Thoracic aorta (tissue), 2 donors: ENCODE measurements around the gene FBN2. TPM values are rescaled to one million over a fixed set of nuclear protein-coding genes. Genes with fewer than 3 reads are reported as not detected.

Experiments
- ATAC-seq: fragments of 150-250 bp; one replicate; pipeline ENCODE4 v1.8.0; 2017; ENCODE audit warnings: low read depth; ENCODE audit not compliant: insufficient number of reproducible peaks, low FRiP score
- DNase-seq: peaks from one replicate; pipeline ENCODE4 v3.0.0-alpha.2; 2020; ENCODE audit warnings: low spot score
- H3K27ac ChIP-seq, 2 donors: fragments of 200-600 bp; sonication (generic); 1 replicate in 1 of 2; 2 replicates in 1 of 2; pipeline ENCODE4 v1.5.1; 2016; ENCODE audit warnings: mild to moderate bottlenecking in 2 of 2, moderate library complexity in 2 of 2
- H3K27me3 ChIP-seq: fragments of 200-600 bp; sonication (generic); replicated peaks from 2 replicates; pipeline ENCODE4 v1.6.0; 2016; ENCODE audit warnings: mild to moderate bottlenecking; ENCODE audit not compliant: insufficient read depth
- H3K36me3 ChIP-seq: fragments of 200-600 bp; sonication (generic); one replicate; pipeline ENCODE4 v1.5.1; 2016
- H3K4me1 ChIP-seq, 2 donors: fragments of 200-600 bp; sonication (generic); 1 replicate in 1 of 2; 2 replicates in 1 of 2; pipeline versions ENCODE4 v1.5.1 to v1.6.0; 2016; ENCODE audit warnings: low read depth in 2 of 2, mild to moderate bottlenecking in 1 of 2; ENCODE audit not compliant: control insufficient read depth in 1 of 2
- H3K4me3 ChIP-seq: fragments of 200-600 bp; sonication (generic); 2 replicates; pipeline ENCODE4 v1.5.1; 2016; ENCODE audit warnings: mild to moderate bottlenecking
- H3K9me3 ChIP-seq: fragments of 200-600 bp; sonication (generic); 2 replicates; pipeline ENCODE4 v1.5.1; 2016
- total RNA-seq, 2 donors: library from RNA; depleted of rRNA; stranded (reverse); fragments of >200 nt; gene quantifications; one replicate each; pipeline versions ENCODE4 v1.1.0 to v1.2.3, GENCODE V29; 2016
- TF ChIP-seq, protein P1 (sequence below): fragments of 200-600 bp; sonication (generic); IDR thresholded peaks from one replicate; pipeline ENCODE4 v1.5.1; 2019; ENCODE audit warnings: antibody characterized with exemption

The FBN2 gene
- total RNA-seq, 2 donors from 2014 or later, result 0.68 to 5.8 TPM

DNA sequence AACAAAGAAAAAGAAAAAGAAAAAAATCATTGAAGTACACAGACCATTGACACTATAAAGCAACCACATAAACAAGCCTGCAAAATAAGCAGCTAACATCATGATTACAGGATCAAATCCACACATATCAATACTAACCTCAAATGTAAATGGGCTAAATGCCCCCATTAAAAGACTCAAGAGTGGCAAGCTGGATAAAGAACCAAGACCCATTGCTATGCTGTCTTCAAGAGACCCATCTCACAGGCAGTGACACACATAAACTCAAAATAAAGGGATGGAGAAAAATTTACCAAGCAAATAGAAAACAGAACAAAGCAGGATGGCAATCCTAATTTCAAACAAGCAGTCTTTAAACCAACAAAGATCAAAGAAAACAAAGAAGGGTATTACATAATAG lies 15.7 kb upstream of the FBN2 start:
- no peak for DNase-seq
- Histone ChIP-seq H3K4me3 (no peak overlapping the region), H3K27ac (no peak overlapping the region), H3K27me3 (no peaks in the 10 kb centered on the region), H3K9me3 (peaks cover 19% of the 10 kb centered on the region), H3K36me3 (no peaks in the 10 kb centered on the region), H3K4me1 (no peaks in the 10 kb centered on the region)
- TF ChIP-seq, protein P1, sequence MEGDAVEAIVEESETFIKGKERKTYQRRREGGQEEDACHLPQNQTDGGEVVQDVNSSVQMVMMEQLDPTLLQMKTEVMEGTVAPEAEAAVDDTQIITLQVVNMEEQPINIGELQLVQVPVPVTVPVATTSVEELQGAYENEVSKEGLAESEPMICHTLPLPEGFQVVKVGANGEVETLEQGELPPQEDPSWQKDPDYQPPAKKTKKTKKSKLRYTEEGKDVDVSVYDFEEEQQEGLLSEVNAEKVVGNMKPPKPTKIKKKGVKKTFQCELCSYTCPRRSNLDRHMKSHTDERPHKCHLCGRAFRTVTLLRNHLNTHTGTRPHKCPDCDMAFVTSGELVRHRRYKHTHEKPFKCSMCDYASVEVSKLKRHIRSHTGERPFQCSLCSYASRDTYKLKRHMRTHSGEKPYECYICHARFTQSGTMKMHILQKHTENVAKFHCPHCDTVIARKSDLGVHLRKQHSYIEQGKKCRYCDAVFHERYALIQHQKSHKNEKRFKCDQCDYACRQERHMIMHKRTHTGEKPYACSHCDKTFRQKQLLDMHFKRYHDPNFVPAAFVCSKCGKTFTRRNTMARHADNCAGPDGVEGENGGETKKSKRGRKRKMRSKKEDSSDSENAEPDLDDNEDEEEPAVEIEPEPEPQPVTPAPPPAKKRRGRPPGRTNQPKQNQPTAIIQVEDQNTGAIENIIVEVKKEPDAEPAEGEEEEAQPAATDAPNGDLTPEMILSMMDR, result no peak
- no peak for ATAC-seq

DNA sequence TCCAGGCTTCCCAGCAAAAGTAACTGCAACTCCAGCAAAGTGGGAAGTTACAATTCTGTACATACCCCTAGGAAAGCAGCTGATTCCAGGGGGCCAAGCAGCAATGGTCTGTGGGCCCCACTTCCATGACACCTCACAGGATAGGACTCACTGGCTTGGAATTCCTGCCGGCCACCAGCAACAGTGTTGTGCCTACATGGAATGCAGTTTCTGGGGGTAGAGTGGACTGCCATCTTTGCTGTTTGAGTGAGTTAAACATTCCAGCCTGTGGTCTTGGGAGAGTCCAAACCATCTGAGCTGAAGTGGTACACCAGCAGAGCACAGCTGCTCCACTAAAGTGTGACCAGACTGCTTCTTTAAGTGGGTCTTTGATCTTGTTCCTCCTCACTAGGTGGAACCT lies 13.4 kb upstream of the FBN2 start:
- Histone ChIP-seq H3K27me3 (no peaks in the 10 kb centered on the region), H3K36me3 (no peaks in the 10 kb centered on the region), H3K27ac (no peak overlapping the region), H3K4me1 (no peaks in the 10 kb centered on the region), H3K9me3 (peaks cover 19% of the 10 kb centered on the region), H3K4me3 (no peak overlapping the region)
- TF ChIP-seq, protein P1, result no peak
- ATAC-seq (no peak), DNase-seq (no peak)

DNA sequence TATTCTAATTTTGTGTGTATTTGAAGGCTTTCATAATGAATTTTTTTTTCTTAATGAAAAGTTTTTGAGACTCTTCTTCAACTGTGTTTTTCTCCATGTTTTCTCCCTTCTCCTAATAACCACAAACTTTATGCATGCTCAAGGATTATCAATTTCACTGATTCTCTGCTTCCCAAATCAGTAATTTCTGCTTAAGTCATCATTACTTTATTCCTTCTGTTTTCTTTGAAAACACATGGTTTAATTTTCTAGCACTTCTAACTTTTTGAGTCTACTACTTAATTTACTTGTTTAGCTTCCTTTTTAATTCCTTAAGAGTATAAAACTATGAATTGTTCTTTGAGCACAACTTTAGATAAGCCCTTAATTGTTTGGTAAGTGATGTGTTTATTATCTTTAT lies 11.5 kb upstream of the FBN2 start:
- no peaks in the 10 kb centered on the region for H3K4me1 ChIP-seq
- no peaks in the 10 kb centered on the region for H3K27me3 ChIP-seq
- DNase-seq, result no peak
- H3K36me3 ChIP-seq, result no peaks in the 10 kb centered on the region
- no peak for ATAC-seq
- H3K27ac ChIP-seq, result no peak overlapping the region
- TF ChIP-seq, protein P1, result no peak
- no peak overlapping the region for H3K4me3 ChIP-seq
- H3K9me3 ChIP-seq, result peaks cover 19% of the 10 kb centered on the region

DNA sequence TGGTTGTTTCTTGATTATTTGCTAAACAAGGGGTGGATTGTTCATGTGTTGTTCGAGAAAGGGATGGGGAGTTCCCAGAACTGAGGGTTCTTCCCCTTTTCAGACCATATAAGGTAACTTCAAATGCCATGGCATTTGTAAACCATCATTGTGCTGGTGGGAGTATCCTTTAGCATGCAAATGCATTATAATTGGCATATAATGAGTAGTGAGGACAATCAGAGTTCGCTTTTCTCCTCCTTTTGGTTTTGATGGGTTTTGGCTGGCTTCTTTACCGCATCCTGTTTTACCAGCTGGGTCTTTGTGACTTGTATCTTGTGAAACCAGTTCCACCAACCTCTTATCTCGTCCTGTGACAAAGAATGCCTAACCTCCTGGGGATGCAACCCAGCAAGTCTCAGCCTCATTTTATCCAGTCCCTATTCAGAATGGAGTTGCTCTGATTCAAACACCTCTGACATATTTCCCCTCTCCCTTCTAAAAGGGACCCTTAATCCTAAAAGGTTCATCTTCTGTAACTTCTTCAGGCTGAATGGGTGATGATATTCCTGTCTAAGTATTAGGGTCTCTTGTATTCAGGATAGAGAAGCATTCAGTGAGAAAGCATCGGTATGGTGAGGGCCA lies 8.7 kb upstream of the FBN2 start:
- Histone ChIP-seq H3K36me3 (no peaks in the 10 kb centered on the region), H3K9me3 (no peaks in the 10 kb centered on the region), H3K4me3 (no peak overlapping the region), H3K27ac (no peak overlapping the region), H3K4me1 (no peaks in the 10 kb centered on the region), H3K27me3 (no peaks in the 10 kb centered on the region)
- ATAC-seq, result no peak
- no peak for DNase-seq
- TF ChIP-seq, protein P1, result no peak

DNA sequence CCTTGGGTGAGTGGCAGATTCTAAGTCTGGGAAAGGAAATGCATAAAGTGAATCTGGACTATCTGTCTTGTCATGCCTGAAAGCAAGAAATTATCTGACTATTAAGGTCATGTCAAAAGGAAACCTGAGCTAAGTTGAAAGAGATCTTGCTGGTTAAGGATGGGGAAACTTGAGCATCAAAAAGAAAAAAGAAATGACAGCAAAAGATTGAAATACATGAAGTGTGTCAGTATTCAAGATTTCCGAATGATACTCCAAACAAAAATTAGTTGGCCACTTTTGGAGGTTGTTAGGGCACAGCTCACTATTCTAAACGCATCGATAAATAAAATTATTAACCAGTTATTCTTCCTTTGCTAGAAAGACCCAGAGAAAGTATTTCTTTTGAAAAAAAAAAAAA lies 3.3 kb upstream of the FBN2 start:
- H3K4me3 ChIP-seq, result no peak overlapping the region
- DNase-seq (no peak), ATAC-seq (no peak)
- no peaks in the 10 kb centered on the region for H3K27me3 ChIP-seq
- TF ChIP-seq, protein P1, result no peak
- H3K27ac ChIP-seq, result no peak overlapping the region
- no peaks in the 10 kb centered on the region for H3K9me3 ChIP-seq
- H3K36me3 ChIP-seq, result no peaks in the 10 kb centered on the region
- H3K4me1 ChIP-seq, result peaks cover 0 to 8% of the 10 kb centered on the region in 2 donors
